ENCODE measurements around the gene CCDC106. TPM values are rescaled to one million over a fixed set of nuclear protein-coding genes. Genes with fewer than 3 reads are reported as not detected.

Gene CCDC106
- polyA plus RNA-seq, 1 donor, result 15.1 TPM

DNA sequence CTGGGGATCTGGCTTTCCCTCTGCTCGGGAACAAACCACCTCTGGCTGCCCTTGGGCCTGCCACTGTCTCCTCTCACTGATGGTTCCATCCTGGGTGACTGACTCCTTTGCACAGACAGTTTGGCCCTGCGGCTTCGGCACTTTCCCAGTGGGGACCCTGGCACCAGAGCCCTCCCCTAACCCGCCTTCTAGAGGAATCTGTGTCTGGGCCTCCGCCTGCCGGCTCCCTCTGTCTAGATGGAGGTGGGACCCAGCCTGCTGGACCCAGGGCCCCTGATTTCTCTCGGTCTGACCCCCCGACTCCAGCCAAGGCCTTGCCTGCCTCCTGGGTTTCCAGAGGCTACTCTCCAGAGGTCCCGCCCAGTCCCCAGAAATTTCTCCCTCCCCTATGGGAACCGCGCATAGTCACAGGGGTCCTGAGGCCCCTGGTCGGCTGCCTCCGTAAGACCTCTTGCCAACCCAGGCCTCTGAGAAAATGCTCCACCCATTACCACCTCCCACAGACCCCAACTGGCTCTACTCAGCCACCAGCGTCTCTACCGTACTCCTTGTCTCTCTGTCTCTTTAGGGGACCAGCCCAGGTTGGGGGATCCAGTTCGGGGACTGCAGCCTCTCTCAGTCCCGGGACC is 2.7 kb downstream of the CCDC106 start:
- no peak for DNase-seq (ENCODE audit: low read depth)

DNA sequence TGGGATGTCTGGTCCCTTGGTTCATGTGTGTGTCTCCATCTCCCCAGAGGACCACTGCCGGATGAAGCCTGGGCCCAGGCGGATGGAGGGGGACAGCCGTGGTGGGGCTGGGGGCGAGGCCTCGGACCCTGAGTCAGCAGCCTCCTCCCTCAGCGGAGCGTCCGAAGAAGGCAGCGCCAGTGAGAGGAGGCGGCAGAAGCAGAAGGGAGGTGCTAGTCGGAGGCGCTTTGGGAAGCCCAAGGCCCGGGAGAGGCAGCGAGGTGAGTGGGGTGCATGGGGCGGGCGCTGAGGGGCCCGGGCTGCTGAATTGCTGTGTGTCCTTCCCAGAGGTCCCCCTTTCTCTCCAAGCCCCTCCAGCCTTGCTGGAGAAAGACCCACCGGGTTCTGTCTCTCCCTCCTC is 3.2 kb downstream of the CCDC106 start:
- DNase-seq (ENCODE audit: low read depth), result no peak

DNA sequence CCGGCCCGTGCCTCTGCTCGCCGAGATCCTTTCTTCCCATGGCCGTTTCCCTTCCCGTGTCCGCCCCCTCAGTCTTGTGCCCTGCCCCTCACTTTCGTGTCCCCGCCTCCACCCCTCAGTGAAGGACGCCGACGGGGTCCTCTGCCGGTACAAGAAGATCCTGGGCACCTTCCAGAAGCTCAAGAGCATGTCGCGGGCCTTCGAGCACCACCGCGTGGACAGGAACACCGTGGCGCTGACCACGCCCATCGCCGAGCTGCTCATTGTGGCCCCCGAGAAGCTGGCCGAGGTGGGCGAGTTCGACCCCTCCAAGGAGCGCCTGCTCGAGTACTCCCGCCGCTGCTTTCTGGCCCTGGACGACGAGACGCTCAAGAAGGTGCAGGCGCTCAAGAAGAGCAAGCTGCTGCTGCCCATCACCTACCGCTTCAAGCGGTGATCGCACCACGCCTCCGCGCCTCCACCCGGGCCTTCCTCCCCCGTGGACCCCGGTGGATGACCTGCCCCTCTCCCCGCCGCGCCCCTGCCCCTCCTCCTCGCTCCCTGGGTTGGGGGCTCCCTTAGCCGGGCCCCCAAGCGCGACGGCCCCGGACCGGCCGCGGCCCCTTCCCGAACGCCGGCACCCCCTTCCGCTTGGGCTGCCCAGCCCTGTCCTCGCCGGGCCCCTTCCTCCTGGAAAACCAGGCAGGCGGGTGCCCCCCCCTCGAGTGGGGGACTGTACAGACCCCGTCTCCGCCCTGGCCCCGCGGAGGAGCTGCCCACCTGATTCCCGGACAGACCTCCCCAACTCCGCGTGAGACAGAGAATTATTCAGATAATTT is 4.5 kb downstream of the CCDC106 start:
- DNase-seq (ENCODE audit: low read depth), result no peak

DNA sequence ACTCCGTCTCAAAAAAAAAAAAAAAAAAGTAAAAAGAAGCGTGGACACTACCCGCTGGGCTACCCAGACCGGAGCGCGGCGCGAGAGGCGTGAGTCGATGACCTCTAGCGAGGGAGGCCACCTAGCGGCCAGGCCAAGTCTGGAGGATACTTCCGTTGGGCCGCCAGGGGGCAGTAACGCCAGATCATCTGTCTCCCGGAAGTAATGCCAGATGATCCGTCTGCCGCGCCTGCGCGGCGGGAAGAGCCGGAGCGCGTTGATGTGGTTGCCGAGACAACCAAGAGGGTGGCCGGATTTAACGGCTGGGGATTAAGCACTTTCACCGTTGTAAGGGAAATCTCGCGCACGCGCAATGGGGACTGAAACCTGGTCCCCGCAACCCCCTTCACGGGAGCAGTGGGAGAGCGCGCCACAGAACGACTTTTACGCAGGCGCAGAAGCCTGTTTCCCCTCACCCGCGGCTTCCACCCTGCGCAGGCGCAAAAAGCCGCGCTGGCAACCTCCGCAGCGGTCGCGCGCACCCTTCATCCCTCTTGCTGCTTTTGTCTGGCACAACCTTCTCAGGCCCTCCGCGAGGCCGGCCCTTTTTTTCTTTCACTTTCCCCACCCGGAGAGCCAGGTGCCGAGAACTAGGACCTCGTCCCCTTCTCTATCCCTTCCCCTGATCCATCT is 5.8 kb downstream of the CCDC106 start:
- DNase-seq (ENCODE audit: low read depth), result peak; percentile 99

DNA sequence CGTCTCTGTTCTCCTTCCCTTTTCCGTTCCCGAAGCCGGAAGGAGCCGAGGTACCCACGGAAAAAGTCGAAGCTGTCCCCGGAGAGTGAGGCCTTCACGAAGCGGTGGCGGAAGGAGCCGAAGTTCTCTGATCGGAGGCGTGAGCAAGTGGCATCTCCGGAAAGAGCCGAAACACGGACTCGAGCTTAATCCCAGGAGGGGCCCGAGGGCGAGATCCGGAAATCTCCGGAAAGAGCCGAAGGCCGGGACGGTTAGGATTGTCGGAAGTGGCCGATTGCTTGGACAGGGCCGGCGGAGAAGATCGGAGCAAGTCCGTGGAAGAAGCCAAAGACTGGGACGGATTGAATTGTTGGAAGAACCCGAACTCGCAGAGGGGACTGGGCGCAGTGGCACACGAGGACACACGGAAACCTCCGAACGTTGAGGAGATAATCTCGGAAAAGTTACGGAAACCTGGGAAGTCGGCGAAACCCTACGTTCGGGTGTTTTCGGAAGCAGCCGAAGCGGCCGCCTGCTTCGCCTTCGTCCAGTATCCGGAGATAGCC is 6.4 kb downstream of the CCDC106 start:
- DNase-seq (ENCODE audit: low read depth), result peak; percentile 99

DNA sequence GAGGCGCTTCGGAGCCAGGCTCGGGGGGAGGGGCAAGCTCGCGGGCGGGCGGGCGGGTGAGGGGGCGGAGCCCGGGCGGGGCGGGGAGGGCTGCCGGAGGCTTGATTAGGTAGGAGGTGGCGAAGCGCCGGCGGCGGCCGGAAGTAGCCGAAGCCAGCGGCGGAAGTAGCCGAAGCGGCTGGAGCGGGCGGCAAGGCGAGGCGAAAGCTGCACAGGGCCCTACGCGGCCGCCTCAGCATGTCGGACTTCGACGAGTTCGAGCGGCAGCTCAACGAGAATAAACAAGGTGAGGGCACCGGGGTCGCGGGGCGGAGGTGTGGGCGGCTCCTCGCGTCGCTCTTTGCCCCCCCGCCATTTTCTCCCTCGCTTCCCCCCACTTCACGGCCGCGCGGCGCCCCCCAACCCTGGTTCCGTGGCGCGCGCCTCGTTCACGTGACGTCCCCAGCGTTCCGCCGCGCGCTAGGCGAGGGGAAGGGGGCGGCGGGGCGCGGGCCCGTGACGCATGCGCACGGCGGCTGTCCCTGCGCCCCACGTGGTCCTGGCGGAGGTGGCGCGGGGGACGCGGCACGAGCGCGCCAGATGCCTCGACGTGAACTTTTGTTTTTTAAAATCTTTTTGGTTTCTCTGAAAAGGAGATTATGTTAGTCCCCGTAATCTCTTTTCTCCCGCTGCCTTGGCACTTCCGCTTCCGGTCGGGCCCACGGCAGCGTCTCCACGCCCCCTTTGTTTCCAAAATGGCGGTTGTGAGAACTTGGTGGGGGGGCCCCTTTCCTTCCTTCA is 7.0 kb downstream of the CCDC106 start, which contains the start of gene U2AF2:
Gene U2AF2 (plus strand): TSS at position 168 of the 780 bp plus-strand sequence. CDS start 70 bp downstream, at position 238.
- DNase-seq (ENCODE audit: low read depth), result no peak

DNA sequence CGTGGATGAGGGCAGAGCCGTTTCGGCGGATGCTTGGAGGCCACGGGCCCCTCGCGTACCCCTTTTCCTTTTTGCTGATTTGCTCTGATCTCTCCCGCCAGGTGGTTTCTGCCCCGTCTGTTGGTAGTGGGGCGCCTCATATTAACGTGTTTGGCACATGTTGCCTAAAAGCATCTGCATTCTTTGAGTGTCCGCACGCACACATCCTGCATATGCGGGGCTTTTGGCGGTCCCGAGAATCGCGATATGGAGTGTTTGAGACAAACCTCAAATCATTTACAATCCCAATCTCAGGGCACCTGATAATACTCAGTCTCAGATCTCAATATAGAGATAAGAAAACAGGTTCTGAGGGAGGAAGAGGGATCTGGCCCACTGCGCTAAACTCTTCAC is 7.6 kb downstream of the CCDC106 start:
- no peak for DNase-seq (ENCODE audit: low read depth)

DNA sequence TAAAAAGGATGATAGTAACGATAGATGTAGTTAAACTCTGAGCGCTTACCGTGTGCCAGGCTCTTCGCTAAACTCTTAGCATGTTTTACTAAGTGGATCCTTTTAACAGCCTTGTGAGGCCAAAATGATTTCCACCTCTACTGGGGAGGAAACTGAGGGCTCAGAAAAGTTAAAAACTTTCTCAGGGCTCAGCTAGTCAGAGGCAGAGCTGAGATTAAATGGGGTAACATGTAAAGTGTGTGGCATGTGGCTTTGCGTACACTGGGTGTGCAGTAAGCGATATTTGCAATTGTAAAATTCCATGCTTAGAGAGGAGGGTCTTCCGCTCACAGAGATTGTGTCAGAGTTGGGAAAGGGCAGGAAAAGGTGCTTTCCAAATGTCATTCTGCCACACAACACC is 8.5 kb downstream of the CCDC106 start:
- no peak for DNase-seq (ENCODE audit: low read depth)

DNA sequence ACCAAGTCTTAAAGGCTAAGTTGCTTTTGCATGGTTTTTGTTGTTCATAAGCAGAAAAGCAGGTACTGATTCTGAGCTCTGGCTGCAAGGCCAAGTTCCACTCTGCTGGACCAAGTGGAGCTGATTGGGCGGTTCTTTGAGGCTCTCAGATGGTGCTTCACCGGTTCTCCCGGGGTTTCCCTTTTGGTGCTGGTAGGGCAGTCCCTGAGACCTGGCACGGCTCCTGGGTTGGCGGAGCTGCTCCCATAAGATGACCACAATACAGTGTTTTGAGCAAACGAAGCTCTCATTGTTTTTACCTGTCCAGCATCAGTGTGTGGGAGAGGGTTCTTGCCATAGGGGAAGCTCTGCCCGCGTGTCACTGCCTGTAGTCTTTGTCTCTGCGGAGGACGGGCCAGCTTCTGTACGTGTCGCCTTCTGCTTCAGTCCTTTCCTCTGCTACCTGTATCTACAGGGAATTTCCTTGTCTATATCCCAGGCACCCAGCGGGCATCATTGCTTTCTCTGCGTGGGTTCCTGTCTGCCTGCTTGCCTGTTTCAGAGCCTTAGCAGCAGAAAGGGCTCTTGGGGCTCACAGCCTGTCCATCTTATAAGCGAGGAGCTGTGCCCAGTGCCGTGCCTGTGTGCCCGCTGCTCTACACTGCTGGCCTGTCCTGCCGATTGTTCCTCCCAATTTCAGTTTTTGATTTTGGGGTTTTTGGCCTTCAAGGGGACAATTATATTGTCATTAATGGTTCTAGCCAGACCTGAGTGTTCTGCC is 9.2 kb downstream of the CCDC106 start:
- no peak for DNase-seq (ENCODE audit: low read depth)

DNA sequence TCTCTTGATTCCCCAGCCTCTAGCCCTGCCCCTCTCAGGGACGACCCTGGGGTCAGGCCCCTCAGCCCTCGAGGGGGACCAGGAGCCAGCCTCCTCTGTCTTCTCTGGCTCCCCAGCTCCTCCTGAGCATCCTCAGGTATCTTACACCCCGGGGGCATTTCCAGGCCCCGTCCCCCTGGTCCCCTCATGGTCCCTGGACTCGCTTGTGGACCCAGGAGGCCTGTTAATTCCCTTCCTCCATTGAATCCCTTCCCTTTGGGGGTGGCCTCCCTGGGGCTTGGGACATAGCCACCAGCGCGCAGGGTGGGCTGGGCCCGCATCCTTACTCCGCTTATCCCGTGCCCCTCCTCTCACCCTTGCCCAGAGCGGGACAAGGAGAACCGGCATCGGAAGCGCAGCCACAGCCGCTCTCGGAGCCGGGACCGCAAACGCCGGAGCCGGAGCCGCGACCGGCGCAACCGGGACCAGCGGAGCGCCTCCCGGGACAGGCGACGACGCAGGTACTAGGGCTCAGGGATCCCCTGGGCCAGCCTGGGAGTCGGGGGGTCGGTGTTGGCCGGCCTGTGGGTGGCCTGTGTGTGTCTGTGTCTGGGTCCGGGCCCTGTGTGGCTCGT is 10.9 kb downstream of the CCDC106 start:
- DNase-seq (ENCODE audit: low read depth), result no peak

DNA sequence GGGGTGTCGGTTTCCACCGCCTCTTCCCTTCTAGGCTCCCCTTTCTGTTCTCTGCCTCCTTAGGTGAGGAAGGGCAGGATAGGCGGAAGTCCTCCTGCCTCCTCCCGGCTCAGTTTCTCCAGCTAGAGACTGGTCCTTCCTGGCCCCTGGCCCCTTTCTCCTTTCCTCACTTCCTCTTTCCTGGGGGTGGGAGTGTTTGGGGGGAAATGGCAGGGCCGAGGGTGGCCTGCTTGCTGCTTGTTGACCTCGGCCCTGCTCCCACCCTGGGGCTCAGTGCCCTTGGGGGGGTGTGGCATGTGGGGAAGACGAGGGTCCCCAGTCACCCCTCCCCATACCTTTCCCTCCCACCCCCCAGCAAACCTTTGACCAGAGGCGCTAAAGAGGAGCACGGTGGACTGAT is 11.8 kb downstream of the CCDC106 start:
- no peak for DNase-seq (ENCODE audit: low read depth)

DNA sequence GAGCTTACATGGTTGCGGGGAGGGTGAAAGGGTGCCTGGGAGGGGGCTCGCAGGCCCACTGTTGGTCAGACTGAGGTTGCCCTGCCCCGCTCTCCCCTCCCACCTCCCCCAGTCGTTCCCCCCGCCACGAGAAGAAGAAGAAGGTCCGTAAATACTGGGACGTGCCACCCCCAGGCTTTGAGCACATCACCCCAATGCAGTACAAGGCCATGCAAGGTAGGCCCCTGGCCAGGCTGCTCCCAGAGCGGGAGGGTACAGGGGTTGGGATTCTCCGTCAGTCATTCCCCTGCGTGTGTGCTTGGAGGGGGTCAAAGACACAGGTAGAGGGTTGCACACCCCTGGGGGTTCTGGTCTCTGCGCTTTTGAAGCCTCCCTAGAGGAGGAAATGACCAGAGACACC is 12.4 kb downstream of the CCDC106 start:
- no peak for DNase-seq (ENCODE audit: low read depth)

DNA sequence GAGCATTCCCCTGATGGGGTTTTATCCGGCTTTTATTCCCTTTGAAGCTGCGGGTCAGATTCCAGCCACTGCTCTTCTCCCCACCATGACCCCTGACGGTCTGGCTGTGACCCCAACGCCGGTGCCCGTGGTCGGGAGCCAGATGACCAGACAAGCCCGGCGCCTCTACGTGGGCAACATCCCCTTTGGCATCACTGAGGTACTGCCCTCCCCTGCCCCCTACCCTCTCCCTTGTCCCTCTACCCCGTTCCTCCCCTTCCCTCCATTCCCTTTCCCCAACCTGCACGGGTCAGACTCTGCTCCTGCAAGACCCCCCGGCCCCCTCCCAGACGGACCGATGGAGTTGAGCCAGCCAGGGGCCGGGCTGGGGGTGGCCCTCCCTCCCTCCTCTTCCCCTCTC is 13.0 kb downstream of the CCDC106 start:
- no peak for DNase-seq (ENCODE audit: low read depth)

DNA sequence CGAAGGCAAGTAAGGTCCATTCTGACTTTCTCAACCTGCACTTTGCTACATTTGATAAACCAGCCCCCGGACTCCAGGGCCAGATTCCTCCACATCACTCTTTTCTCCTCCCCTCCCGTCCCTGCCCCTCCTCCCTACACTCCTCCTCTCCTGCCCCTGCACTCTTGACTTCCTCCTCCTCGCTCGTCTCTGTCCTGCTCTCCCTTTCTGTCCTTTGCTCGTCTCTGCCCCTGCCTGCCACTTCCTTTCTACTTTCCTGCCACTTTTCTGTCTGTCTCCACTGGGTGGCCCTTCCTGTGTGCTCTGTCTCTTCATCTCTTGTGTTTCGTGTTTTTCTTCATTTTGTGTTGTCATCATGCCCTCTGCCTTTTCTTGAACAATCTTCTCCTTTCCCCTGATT is 13.8 kb downstream of the CCDC106 start:
- no peak for DNase-seq (ENCODE audit: low read depth)

DNA sequence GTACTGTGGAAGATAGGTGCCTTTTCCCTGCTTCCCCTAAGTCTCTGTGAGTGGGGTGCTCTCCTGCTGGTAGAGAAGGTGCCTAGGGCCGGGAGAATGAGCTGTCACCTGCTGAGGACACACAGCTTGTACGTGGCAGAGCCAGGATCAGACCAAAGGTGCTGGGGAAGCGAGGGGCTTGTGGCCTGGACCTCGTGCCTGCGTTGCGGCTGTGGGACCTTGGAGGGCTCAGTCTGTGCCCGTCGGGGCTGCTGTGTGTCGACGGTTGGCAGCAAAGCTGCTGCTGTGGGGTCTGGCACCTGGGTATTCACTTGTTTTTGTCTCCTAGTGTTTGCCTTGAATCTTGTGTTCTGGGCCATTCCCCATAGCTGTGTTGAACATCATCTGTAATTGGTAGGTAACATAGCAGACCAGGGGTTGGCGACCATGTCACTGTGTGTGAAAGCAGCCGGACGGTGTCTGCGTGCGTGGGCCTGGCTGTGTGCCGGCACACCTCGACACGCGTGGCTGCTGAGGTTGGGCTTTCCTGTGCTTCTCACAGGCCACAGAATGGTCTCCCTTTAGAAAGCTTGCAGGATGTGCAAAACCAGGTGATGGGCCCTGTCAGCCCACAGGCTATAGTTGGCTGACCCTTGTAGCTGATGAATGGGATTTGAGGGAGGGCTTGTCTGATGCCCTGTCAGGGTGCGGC is 16.0 kb downstream of the CCDC106 start:
- no peak for DNase-seq (ENCODE audit: low read depth)

DNA sequence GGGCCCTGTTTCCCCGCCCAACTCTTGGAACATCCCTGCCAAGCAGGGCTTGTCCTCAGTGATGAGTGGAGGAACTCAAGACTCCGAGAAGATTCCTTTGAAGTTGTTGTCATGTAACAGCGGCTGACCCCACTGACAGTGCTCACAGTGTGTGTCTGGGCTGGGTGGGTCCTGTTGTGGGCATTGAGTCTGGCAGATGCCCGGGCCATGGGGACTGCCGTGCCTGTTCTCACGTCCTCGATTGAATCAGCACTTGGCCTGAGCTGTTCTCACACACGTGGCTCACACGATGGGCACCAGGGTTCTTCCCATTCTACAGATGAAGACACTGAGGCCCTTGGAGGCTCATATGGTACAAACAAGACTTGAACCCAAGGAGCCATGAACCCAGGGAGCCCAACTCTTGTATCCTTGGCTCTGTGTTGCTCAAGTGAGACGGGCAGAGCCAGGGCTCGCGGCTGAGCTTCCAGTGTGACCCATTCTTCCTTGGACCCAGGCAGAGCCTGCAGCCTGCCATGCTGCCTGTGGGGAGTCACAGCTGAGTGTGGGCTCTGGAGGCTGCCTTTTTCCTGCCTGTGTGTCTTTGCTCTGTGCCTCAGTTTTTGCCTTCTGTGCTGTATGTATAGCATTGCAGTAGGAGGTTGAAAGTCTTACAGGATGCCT is 18.5 kb downstream of the CCDC106 start:
- DNase-seq (ENCODE audit: low read depth), result no peak

DNA sequence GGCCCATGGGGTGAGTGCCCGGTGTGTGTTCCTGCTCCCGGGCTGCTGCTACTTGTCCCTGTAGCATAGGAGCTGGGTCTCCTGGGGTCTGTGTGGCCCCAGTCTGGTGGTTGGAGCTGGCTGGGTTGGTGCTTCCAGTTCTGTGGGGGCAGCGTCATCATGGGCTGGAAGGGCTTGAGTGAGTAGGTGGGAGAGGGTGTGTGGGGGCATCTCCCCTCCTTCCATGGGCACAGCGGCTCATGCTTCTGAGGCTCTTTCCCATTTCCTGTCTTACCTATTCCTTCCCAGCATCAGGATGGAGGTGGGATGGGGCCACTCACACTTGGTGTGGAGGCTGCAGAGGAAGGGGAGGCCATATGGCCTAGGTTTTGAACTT is 19.0 kb downstream of the CCDC106 start:
- no peak for DNase-seq (ENCODE audit: low read depth)

DNA sequence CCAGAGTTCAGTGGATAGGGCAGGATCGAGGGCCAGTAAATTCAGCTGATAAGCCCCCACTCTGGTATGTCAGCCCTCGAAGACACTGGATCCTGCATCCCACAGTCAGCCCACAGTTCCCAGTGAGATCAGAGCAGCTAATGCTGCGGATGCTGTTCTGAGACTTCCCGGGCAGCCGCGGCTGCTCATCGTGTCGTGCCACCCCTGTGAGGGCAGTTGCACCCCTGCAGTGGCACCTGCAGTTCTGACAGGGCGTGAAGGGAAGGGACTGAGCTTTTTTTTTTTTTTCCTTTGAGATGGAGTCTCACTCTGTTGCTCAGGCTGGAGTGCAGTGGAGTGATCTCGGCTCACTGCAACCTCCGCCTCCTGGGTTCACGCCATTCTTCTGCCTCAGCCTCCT is 19.5 kb downstream of the CCDC106 start:
- DNase-seq (ENCODE audit: low read depth), result no peak

DNA sequence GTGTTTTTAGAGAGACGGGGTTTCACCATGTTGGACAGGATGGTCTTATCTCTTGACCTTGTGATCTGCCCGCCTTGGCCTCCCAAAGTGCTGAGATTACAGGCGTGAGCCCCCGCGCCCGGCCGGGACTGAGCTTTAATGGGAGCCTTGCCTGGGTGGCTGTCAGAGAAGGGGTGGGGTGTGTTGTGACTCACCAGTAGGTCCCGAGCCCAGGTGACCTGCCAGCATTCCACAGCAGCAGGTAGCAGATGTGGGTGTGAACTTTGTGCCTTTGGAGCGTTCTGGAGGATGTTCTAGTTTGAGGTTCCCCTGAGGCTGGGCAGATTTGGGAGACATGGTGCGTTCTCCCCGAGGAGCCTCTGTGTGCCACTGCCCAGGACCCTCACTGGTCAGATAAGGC is 19.9 kb downstream of the CCDC106 start:
- DNase-seq (ENCODE audit: low read depth), result no peak

Measured in forelimb muscle (tissue), 1 donor.